ENCODE measurements around the gene SUGCT.
"Not testable (repeated sequence)": the region's sequence is repeated elsewhere in the genome, so short reads cannot be mapped to it uniquely, and the experiment has no call there.

The SUGCT gene

DNA sequence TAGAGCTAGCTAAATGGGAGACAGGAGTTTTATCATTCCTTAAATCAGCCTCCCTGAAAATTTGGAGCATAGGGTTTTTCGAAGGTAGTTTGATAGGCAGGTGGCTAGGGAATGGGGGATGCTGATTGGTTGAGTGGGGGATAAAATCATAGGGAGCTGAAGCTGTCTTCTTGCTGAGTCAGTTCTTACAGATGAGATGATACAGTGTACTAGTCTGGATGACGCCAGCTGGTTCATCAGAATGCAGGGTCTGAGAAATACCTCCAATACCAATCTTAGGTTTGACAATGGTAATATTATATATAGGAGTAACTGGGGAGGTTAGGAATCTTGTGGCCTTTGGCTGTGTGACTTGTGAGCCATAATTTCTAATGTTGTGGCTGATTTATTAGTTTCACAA, 271.2 kb downstream of the SUGCT start:
- DNase-seq (ENCODE audit: low read depth) = no peak

DNA sequence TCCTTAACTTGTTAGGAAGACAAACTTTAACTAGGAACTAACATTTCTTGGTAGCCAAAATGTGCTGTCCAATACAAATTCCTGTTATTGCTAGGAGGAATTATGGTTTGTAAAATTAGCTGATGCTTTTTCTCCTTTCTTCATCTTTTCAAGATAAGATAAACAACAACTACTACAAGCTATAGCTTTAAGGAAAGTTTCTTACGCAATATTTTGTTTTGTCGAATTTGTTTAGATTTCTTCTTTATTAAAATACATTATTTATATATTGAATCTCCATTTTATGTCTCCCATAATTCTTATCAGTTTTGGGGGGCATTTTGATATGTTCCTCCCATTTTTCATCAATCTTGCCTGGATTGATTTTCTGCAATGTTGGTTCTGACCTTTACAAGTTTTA, 277.5 kb downstream of the SUGCT start:
- no peak for DNase-seq (ENCODE audit: low read depth)

DNA sequence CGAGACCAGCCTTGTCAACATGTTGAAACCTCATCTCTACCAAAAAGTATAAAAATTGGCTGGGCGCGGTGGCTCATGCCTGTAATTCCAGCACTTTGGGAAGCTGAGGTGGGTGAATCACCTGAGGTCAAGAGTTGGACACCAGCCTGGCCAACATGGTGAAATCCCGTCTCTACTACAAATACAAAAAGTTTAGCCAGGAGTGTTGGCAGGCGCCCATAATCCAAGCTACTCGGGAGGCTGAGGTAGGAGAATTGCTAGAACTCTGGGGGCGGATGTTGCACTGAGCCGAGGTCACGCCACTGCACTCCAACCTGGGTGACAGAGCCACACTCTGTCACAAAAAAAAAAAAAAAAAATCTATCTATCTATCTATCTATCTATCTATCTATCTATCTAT, 279.9 kb downstream of the SUGCT start:
- DNase-seq (ENCODE audit: low read depth) = not testable (repeated sequence)

DNA sequence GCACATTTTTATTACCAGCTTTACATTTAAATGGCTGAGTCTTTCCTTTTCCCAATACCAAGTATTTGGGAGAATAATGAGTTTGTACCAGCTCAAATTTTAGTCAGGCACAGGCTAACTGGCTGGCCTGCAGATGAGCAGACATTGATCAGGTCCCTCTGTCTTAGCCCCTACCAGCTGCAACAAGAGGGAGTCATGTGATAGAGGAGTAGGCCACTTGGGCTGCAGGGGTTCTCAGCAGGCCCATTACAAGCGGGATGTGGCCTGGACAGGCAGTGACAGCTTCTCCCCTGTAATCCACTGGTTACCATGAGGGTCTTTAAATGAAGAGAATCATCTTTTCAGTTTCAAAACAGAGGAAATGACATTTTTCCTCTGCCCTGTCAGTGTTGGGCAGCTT, 283.6 kb downstream of the SUGCT start:
- DNase-seq (ENCODE audit: low read depth) = no peak

DNA sequence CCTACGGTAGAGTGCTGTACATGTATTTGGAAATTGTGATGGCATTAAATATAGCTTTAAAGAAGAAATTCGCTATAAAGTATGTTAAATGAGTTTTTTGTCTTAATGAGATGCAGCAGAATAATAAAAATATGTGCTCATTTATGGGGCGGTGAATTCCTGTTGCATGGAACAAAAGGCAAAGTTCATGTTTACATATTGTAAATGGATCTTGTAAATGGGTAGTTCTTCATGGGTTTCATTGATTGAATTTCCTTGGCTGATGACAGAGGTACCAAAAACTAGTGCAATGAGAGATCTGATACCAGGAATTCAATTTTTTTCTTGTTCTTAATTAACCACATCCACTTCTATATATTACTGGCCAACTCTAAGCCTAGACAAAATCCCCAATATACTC, 284.2 kb downstream of the SUGCT start:
- DNase-seq (ENCODE audit: low read depth) = no peak

DNA sequence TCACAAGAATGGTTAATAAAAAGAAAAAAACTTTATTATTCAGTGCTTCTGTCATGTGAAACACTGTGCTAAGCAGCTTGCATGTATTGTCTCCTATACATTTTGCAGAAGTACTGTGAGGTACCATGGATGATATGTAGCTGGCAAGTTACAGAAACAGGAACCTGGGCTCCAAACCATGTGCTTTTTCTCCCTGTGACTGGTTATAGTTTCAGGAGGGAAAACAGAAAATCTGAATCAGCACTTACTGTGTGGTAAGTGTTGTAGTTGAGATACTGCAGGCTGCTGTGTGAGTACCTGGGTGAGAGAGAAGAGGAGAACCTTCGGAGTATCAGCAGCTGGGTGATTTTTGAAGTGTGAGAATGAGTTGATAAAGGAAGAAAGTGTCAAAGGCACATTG, 285.0 kb downstream of the SUGCT start:
- DNase-seq (ENCODE audit: low read depth) = no peak

DNA sequence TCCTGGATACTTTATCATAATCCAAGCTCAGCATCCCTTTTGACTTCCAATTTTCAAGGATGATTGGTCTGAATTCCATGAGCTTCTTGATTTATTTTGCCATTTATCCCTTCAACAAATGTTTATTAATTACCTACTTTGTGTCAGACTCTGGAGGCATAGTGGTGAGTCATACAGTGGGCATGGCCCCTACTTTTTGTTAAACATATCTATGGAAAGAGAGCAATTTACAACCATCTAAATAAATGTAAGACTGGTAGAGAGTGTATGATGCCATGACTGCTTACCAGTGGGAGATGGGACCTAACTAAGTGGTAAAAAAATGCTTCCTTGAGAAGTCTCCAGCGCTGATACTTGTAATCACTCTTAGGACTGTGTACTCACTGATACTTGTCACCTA, 286.6 kb downstream of the SUGCT start:
- DNase-seq (ENCODE audit: low read depth) = no peak

DNA sequence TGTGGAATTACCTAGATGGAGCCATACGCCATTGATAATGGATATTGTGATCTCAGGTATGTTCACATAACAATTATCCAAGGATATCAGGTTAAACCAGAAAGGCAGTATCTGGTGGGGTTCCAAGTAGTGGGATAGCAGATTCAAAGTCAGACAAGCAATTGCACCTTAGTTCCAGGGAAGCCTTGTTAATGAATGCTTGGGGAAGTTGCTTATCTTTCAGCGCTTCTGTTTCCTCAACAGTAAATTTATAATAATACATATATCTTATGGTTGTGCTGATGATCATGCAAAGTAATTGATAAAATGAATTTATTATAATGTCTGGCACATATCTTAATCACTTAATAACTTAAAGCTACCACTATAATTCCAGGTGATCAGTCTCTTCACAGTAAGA, 290.9 kb downstream of the SUGCT start:
- DNase-seq (ENCODE audit: low read depth) = no peak

DNA sequence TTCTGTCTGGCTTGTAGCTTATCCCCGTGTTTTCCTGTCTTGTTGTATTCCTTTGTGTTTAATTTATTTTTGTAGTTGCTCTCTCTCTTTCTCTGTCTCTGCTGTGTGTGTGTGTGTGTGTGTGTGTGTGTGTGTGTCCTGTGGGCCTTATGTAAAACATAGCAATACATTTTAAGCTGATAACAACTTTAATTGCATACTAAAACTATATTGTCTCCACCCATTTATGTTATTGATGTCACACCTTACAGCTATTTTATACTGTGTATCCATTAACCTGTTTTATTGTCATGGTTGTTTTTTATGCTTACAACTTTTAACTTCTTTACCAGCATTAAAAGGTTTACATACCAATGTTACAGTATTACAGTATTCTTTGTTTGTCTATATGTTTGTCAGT, 293.6 kb downstream of the SUGCT start:
- DNase-seq (ENCODE audit: low read depth) = no peak

DNA sequence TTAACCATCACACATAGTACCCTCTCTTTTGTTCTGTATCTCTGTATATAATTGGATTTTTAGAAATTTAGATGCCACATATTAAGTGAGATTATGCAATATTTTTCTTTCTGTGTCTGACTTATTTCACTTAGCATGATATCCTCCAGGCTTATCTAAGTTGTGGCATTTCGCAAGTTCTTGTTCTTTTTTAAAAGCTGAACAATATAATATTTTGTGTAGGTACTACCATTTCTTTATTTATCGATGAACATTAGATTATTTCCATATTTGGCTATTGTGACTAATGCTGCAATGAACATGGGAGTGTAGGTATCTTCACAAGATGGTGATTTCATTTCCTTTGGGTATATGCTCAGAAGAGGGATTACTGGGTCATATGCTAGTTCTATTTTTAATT, 295.0 kb downstream of the SUGCT start:
- no peak for DNase-seq (ENCODE audit: low read depth)

DNA sequence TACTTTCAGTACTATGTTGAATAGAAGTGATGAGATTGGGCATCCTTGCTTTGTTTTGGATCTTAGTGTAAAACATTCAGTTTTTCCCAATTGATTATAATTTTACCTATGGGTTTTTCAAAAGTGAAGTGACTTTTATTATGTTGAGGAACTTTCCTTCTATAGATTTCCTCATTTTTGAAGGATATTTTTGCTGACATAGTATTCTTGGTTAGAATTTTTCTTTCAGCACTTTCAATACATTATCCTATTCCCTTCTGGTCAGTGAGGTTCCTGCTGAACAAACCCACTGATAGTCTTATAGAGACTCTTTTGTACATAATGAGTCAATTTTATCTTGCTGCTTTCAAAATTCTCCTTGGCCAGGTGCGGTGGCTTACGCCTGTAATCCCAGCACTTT, 297.2 kb downstream of the SUGCT start:
- DNase-seq (ENCODE audit: low read depth) = no peak

DNA sequence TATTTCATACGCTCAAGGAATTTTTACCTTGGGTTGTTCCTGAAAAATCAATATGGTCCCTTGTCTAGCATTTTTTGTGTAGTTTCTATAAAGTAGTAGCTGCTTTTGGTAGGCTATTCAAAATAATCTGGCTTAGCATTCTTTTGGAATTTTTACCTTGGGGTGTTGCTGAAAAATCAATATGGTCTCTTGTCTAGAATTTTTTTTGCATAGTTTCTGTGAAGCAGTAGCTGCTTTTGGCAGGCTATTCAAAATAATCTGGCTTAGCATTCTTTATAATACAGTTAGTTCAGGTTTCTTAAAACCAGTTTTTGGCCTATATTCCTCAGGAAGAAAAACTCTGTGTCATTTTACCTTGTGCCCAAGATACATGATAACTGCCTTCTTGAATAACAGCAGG, 301.9 kb downstream of the SUGCT start:
- no peak for DNase-seq (ENCODE audit: low read depth)

DNA sequence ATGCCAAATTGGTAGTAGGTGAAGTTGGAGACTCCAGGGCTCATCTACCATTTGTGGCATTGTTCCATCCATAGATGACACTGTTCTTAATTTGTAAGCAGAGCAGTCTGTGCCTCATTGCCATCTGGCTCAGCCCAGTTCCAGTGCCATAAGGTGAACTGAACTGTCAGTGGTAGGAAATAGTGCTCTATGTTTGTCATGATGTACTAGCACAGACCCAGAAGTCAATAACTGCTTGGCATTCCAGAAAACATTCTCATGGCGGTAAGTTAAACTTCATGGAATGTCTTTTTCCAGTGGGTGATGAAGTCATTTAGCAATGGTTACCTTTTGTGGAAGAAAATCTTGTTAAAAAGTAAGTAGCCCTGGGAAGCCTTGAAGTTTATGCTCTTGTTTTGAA, 302.7 kb downstream of the SUGCT start:
- peak; percentile 95 for DNase-seq (ENCODE audit: low read depth)

DNA sequence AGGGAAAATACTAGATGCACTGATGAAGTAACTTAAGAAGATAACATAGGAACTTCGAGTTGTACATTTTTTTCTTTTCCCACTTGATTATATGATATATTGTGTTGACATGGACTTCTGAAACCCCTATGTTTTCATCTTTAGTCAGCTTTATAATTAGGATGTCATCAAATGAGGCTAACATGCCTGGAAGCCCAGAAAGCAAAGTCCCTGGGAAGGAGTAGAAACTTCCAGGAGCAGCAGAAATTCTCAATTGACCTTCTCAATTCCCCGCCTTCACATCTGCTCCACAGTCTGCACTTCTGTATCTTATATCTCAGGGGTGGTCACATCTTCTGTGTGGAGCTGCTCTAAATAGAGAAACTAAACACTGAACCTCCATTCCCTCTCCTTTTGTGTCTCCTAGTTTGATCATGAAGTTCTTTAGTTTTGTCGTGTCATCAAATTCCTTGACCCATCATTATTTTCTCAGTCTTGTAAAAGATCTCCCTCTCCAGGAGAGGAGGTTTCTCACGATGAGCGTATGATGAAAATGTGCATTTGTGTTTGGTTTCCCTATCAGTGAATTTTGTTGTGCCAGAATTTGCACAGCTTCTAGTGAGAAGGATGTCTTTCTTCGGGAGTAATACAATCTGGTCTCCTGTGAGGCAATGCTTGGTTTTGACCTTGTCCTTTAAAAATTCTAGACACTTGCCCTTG, 303.3 kb downstream of the SUGCT start:
- no peak for DNase-seq (ENCODE audit: low read depth)

DNA sequence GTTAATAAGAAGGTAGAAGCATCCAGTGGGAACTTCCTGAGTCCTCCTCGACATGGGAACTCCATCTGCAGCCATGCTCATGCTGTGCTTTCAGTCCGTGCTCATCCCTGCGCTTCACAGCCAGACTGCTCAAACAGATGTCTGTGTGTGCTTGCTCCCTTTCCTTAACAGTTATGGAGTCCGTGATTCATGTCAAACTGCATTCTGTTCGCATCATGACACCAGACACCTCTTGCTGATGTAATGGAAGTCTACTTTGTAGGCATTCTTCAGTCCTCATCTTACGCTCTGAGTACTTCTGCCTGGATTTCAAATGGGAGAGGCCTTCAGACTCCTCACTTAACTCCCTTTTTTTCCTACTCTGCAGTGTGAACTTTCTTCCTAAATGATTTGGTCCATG, 304.9 kb downstream of the SUGCT start:
- no peak for DNase-seq (ENCODE audit: low read depth)

DNA sequence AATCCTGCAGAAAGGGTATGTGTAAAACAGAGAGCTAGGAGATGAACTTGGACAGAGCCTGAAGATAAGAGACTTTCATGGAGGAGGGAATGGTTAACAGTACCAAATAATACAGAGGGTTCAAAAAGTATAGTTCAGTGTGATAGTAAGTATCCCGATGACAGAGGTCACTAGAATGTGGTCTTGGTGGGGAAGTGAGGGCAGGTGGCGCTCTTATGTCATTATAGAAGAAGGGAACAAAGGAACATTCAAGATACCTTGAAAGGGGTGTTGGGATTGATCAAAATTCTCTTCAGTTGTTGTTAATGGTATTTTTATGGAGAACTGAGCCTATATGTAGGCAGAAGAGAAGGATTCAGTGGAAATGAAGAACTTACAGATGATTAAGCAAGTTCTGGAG, 312.5 kb downstream of the SUGCT start:
- DNase-seq (ENCODE audit: low read depth) = no peak

DNA sequence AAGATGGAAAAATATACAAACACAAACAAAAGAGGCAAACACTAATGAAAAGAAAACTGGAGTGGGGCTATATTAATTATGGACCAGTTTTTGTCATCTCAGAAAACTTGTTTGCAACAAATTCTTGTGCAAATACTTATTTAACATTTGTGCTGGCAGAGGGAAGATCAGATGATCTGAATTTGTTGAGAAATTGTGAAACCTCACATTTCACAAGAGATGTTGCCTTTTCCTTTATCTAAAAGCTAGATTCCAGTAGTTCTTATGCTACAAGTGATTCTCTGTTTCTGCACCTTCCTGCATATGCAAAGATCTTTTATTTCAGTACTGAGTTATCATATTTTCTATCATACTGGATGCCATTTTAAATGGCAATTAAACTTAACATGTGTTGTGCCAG, 320.7 kb downstream of the SUGCT start:
- DNase-seq (ENCODE audit: low read depth) = peak; percentile 20

DNA sequence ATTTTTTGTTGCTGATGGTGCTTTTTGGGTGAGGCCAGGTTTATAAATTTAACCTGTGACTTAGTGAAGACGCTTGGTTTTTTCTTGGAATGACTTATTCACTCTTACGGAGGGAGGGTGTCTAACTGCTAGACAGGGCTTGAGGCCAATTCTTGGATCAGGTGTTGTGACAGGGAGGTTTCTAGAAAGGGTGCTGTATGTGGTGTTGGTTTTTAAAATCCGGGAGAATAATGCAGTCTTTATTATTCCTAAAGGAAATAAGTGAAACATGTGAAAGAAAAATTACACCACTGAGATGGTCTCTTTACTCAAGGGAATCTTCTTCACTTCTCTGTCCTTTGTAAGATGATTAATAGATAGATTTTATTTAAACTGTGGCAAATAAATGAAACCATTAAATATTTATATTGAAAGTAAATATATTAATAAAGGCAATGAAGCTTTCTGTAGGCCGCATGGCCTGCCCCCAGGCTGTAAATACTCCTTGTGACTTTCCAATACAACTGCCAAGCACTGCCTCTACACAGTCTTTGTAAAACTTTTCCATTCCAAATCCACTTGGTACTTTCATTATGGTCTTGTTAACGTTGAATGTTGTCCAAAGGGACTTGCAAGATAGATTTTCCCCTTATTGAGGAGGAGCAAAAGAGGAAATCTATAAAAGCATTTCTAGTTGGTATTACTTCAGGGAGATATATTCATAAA, 323.1 kb downstream of the SUGCT start:
- no peak for DNase-seq (ENCODE audit: low read depth)

DNA sequence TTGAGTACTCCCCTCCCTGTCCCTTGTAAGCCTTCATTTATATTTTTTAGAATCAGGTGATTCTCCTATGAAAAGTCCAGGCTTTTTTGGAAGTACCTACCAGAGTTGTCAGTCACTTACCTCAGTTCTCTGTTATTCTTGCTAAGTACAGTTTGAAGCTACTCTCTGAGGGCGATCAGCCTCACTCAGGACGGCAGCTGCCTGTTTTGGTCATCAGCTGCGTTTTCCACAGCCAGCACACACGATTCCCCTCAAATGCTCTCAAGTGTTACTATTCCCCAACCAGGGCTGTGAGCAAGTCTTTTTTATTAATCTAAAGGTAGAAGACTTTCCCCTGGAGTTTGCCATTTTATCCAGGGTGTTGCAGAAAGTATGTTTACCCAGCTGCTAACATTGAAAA, 328.6 kb downstream of the SUGCT start:
- no peak for DNase-seq (ENCODE audit: low read depth)

DNA sequence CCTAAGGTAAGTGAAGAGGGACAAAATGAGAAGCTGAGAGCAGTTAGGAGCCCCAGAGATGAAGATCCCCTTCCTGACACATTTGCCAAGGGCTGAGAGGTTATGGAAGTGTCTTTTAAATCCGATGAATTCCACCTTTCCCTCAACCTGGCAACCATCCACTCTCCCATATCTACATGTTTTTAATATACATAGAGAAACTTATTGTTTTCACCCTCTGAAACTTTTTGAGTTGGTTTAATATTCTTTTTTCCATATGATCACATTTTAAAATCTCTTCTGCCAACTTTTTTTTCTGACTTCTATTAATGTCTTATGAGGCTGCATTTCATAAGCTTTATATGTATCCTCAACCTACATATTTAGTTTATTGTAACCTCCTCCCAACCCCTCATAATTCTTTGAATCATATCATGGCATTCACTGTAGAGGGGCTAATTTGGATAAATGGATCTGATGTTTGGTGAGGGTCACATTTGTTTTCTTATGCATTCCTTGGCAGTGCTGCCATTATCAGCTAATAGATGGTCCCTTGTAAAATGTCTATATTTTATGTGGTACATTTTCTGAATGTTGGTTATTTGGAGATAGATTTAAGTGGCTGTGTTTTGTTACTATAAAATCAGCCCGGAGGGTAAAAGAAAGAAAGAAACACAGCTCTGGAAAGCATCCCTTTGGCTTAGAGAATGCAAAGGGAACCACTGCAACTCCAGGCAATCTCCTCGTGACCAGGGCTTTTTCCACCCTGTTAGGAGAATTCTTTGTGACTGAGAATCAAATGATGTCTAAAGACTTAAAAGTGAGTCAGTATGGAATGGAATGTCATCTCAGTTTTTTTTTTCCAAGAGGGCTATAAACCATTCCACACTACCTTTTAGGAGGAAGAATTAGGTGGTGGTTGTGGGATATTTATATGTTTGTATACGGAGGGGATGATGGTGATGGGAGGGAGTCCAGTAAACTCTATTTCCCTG, 334.4 kb downstream of the SUGCT start:
- DNase-seq (ENCODE audit: low read depth) = peak; percentile 93

DNA sequence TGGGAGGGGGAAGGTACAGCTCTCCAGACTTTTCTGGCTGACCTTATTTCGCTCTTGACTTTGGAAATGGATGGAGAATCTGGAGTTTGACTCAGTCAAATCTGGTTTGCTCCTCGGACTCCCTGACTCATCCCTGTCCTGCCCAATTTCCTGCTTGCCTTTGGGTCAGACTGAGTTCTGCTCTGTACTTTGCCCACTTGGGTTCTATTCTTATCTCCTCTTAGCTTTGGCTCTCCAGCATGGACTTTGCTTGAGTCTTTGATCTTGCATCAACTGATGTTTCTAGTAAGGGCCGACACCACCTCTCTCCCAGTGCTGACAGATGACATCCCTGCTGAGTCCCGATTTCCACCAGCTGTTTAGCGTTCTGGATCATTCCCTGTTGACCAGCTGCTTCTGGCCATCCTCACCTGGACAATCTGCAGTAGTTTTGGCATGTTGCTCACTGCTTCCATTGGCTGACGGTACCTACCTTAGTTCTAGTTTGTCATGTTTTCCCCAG, 335.3 kb downstream of the SUGCT start:
- peak; percentile 27 for DNase-seq (ENCODE audit: low read depth)

DNA sequence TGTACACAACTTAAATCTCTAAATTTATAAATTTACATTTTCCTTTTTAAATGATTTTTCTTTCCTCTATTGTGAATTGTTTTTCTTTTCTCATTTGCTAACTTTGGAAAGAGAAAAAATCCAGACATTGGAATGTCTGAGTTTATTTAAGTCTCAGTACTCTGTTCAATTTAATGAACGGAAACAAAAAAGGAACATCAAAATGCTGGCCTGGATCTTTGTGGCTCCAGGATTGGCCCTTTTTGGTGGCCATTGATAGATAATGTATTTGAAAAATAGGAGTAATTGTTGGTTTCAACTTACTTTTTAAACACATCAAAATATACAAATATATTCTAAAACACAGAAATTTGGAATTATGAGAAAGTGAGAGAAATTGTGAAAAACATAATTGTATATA, 336.0 kb downstream of the SUGCT start:
- no peak for DNase-seq (ENCODE audit: low read depth)

DNA sequence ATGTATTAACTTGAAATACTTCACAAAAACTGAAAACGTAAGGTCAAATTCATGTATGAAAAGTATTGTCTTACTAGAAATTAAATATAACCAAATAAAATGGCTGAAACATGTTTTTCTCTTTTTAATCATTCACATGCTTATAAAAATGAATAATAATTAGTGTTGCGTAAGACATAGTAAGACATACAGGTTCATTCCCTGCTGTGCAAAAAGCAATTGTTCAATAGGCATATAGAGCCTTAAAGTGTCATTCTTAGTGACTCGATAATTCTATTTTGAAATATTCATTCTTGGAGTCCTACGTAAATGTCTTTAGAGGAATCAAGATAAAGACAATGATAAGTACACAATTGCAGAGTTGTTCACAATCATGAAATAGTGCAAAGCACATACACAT, 337.1 kb downstream of the SUGCT start:
- no peak for DNase-seq (ENCODE audit: low read depth)

All from GM04503 (cell line).